A549 treated with AZD2906 at 1 μM for 4 hours (cell line): ENCODE results near the gene CEP63. TPM values are rescaled to one million over a fixed set of nuclear protein-coding genes. Genes with fewer than 3 reads are reported as not detected.

ENCODE experiments used
- total RNA-seq: library from RNA; stranded (reverse); fragments of 200-300 nt; extraction: Qiagen RNA extraction; gene quantifications from 5 replicates; pipeline ENCODE4 v1.2.3, GENCODE V29; 2022

The CEP63 gene
- 12.0 to 16.2 TPM (median 12.9 TPM) in 5 replicates for total RNA-seq

GRCh38 chr3:134485718-134486576 lies at the start of gene CEP63, which contains the start of gene ANAPC13:
Gene CEP63 (plus strand): TSS chr3:134486057. CDS start chr3:134495321, 9,264 bp downstream.
Gene ANAPC13 (minus strand): TSS chr3:134485985. CDS start chr3:134482904, 3,081 bp downstream.

Other genes starting within 250 kb of the CEP63 start
- gene RYK, start 235.2 kb upstream of the CEP63 start, total RNA-seq: 25.3 to 28.8 TPM (median 26.8 TPM) in 5 replicates
- 47.6 to 53.6 TPM (median 51.1 TPM) in 5 replicates for gene AMOTL2, start 111.6 kb upstream of the CEP63 start, total RNA-seq
- 45.5 to 51.8 TPM (median 46.1 TPM) in 5 replicates for gene ANAPC13, start 72 bp upstream of the CEP63 start, total RNA-seq
- 0.05 to 0.09 TPM (median 0.07 TPM) in 5 replicates for gene KY, start 165.0 kb downstream of the CEP63 start, total RNA-seq